A549 (cell line): Measurements from ENCODE around the gene ANO9. TPM values are rescaled to one million over a fixed set of nuclear protein-coding genes. Genes with fewer than 3 reads are reported as not detected.
A peak's percentile ranks its signal among the peaks of the same experiment; 100 is the strongest.

ENCODE experiments used
- ATAC-seq, 2 experiments: fragments of 200-7000 bp in 1 of 2; fragments of >200 bp in 1 of 2; cut with Nextera tagmentation in 1 of 2; cut with Tn5 transposase in 1 of 2; 3 replicates each; pipeline versions ENCODE4 v1.8.0 to v1.9.1; 2018 to 2020; ENCODE audit warnings: mild to moderate bottlenecking in 1 of 2, moderate library complexity in 1 of 2
- CTCF ChIA-PET: fragments of 300-600 bp; sonication (Branson Sonifier 250); formaldehyde crosslinking; extraction: SDS; loops from one replicate; lab custom pipeline; 2021; ENCODE audit warnings: antibody characterized with exemption, inconsistent platforms; lab: Yijun Ruan, JAX
- POLR2A ChIA-PET: fragments of 350-600 bp; formaldehyde crosslinking; extraction: SDS; loops from one replicate; lab custom pipeline; 2021; ENCODE audit warnings: antibody characterized with exemption, inconsistent platforms; lab: Yijun Ruan, JAX
- DNase-seq, 2 experiments: peaks; one replicate each; pipeline versions ENCODE4 v3.0.0 to v3.0.0-alpha.2; 2011 to 2016; ENCODE audit warnings: low read depth in 1 of 2, low spot score in 1 of 2
- FAIRE-seq: peaks from 2 replicates; lab custom pipeline; 2011; peaks lifted over from hg19 to GRCh38; lab: Jason Lieb, UNC
- H3K27ac ChIP-seq, 2 experiments: fragments of >200 bp; sonication (Bioruptor Twin); formaldehyde crosslinking; 3 replicates each; pipeline ENCODE4 v1.5.1; 2016 to 2017
- H3K4me1 ChIP-seq: fragments of >200 bp; sonication (Bioruptor Twin); formaldehyde crosslinking; 3 replicates; pipeline ENCODE4 v1.6.1; 2016
- H3K4me2 ChIP-seq: fragments of >200 bp; sonication (Bioruptor Twin); formaldehyde crosslinking; 3 replicates; pipeline ENCODE4 v1.6.1; 2016
- H3K4me3 ChIP-seq: fragments of >200 bp; sonication (Bioruptor Twin); formaldehyde crosslinking; 3 replicates; pipeline ENCODE4 v1.5.1; 2016
- H3K9me3 ChIP-seq: fragments of >200 bp; sonication (Bioruptor Twin); formaldehyde crosslinking; 3 replicates; pipeline ENCODE4 v1.6.1; 2016
- BHLHE40 ChIP-seq: IDR thresholded peaks from 2 replicates; pipeline ENCODE4 v1.6.1; 2012; ENCODE audit warnings: low read depth, low read length, inconsistent platforms
- CBX8 ChIP-seq: fragments of 200-600 bp; sonication (generic); IDR thresholded peaks from 2 replicates; pipeline ENCODE4 v1.6.1; 2016
- CTCF ChIP-seq: fragments of >200 bp; sonication (Bioruptor Twin); formaldehyde crosslinking; IDR thresholded peaks from 3 replicates; pipeline ENCODE4 v1.5.1; 2016
- EP300 ChIP-seq, 2 experiments: fragments of >200 bp; sonication (Bioruptor Twin); formaldehyde crosslinking; IDR thresholded peaks; 2 replicates in 1 of 2; 3 replicates in 1 of 2; pipeline ENCODE4 v1.6.1; 2016 to 2017
- ESRRA ChIP-seq: fragments of 150-350 bp; IDR thresholded peaks from 2 replicates; pipeline ENCODE4 v1.6.1; 2014; ENCODE audit warnings: mild to moderate bottlenecking, low read length, borderline replicate concordance
- HES2 ChIP-seq: fragments of >200 bp; sonication (Bioruptor Twin); formaldehyde crosslinking; IDR thresholded peaks from 2 replicates; pipeline ENCODE4 v1.6.1; 2016
- HMGXB4 ChIP-seq: fragments of 250-450 bp; sonication (Bioruptor Pico); IDR thresholded peaks from 2 replicates; pipeline ENCODE4 v1.5.0; 2021; ENCODE audit warnings: mild to moderate bottlenecking, moderate library complexity, borderline replicate concordance
- MYC ChIP-seq: IDR thresholded peaks from 2 replicates; pipeline ENCODE4 v1.6.1; 2012; ENCODE audit warnings: mild to moderate bottlenecking, inconsistent platforms, low read length, improper control_type of control experiment, borderline replicate concordance
- POLR2AphosphoS2 ChIP-seq: conservative IDR thresholded peaks from 2 replicates; pipeline ENCODE4 v1.6.1; 2012; ENCODE audit warnings: low read length, improper control_type of control experiment, inconsistent platforms
- RAD21 ChIP-seq, 2 experiments: fragments of >200 bp in 1 of 2; sonication (Bioruptor Twin) in 1 of 2; formaldehyde crosslinking in 1 of 2; IDR thresholded peaks in 1 of 2; conservative IDR thresholded peaks in 1 of 2; 2 replicates in 1 of 2; 3 replicates in 1 of 2; pipeline ENCODE4 v1.6.1; 2012 to 2018; ENCODE audit warnings: inconsistent platforms in 1 of 2
- RARB ChIP-seq: fragments of 250-450 bp; sonication (Bioruptor Pico); IDR thresholded peaks from 2 replicates; pipeline ENCODE4 v1.8.0; 2021; ENCODE audit warnings: mild to moderate bottlenecking, moderate library complexity
- TP53 ChIP-seq: fragments of 250-450 bp; sonication (Bioruptor Pico); IDR thresholded peaks from 2 replicates; pipeline ENCODE4 v1.5.0; 2021; ENCODE audit warnings: mild to moderate bottlenecking, moderate library complexity
- ZC3H11A ChIP-seq: fragments of 450-650 bp; IDR thresholded peaks from 2 replicates; pipeline ENCODE4 v1.6.1; 2014; ENCODE audit warnings: antibody characterized with exemption, mild to moderate bottlenecking
- WGBS: methylation state at CpG from one replicate; pipeline ENCODE4 v1.1.6; 2017; ENCODE audit errors: missing lambda C conversion rate; 5-methylcytosine and 5-hydroxymethylcytosine counted together
- polyA plus RNA-seq, 4 experiments: library from polyadenylated mRNA; depleted of rRNA in 3 of 4; stranded (reverse); fragments of >200 nt; fragmentation: RNase III in 1 of 4; extraction: RNeasy Plus Mini Kit Qiagen cat#74134 plus additional on column Dnase treatment in 1 of 4; gene quantifications; 2 replicates in 3 of 4; 3 replicates in 1 of 4; pipeline ENCODE4 v1.2.3, GENCODE V29; 2011 to 2017

ANO9 gene
- polyA plus RNA-seq, 2 of the 4 experiments (the other 2 are of a cell fraction), result 0.50 to 0.66 TPM

- TF ChIP-seq EP300 (IDR thresholded peaks at IDR 0.05), result no peak
- no peak for TF ChIP-seq BHLHE40
- TF ChIP-seq RARB, result no peak
- no peak for TF ChIP-seq ESRRA
- no peak for TF ChIP-seq HES2
- no peak for TF ChIP-seq MYC
- no peak for TF ChIP-seq ZC3H11A
- TF ChIP-seq RAD21 (conservative IDR thresholded peaks at IDR 0.05 in 1 of 2, IDR thresholded peaks at IDR 0.05 in 1 of 2), result peak; percentile 23 to 25; a peak in 3 of 5 replicates
- TF ChIP-seq HMGXB4, result no peak
These were observed 34.8 kb downstream of the ANO9 start (continued) for GRCh38 chr11:406796-407650.

GRCh38 chr11:405954-406795, 35.6 kb downstream of the ANO9 start:
- ATAC-seq, result peak in 1 of 2 experiments; percentile 16; a peak in 3 of 6 replicates

GRCh38 chr11:405323-405953, 36.4 kb downstream of the ANO9 start:
- no peak overlapping the region for H3K4me3 ChIP-seq
- H3K9me3 ChIP-seq, result no peaks in the 10 kb centered on the region
- H3K4me2 ChIP-seq, result peak overlapping the region; percentile 88
- TF ChIP-seq CTCF (0 out of 3 replicates have a peak, but pooled peaks have one; percentile 8), RAD21 (conservative IDR thresholded peaks at IDR 0.05 in 1 of 2, IDR thresholded peaks at IDR 0.05 in 1 of 2) (peak in 1 of 2 experiments; percentile 27; a peak in 1 of 5 replicates), HES2 (no peak)
- WGBS, result 93% methylated on average over 16 of the region's 17 CpGs
- FAIRE-seq (no peak), DNase-seq (no peak), ATAC-seq (no peak)
- CTCF ChIA-PET, result interaction anchor here (0.6 to 9.0 kb wide), 8 partner anchors 9 to 114 kb away, joined by 3 to 112 read pairs (median 4); partner anchors contain the start of genes PTDSS2 and RNH1
- H3K27ac ChIP-seq, result peak overlapping the region in 1 of 2 experiments; percentile 93; a peak in 3 of 6 replicates
- peaks cover 28% of the 10 kb centered on the region for H3K4me1 ChIP-seq
- POLR2A ChIA-PET, result interaction anchor here (3.3 kb wide), 1 partner anchor 42 kb away, joined by 30 read pairs; no protein-coding TSS in a partner anchor

More at GRCh38 chr11:405954-406795, 35.6 kb downstream of the ANO9 start:
- Histone ChIP-seq H3K4me3 (peak overlapping the region; percentile 56), H3K27ac (peak overlapping the region; percentile 84 to 93), H3K4me1 (peaks cover 29% of the 10 kb centered on the region), H3K4me2 (peak overlapping the region; percentile 88), H3K9me3 (no peaks in the 10 kb centered on the region)
- POLR2A ChIA-PET, result interaction anchor here (0.8 to 3.3 kb wide), 5 partner anchors 13 to 199 kb away, joined by 3 to 30 read pairs (median 11); partner anchors contain the start of genes BET1L, PKP3, PTDSS2 and RIC8A
- FAIRE-seq (no peak), DNase-seq (no peak)
- WGBS, result 71% methylated on average over 24 of the region's 47 CpGs
- TF ChIP-seq TP53 (CRISPR knock-in tag) (0 out of 2 replicates have a peak, but pooled peaks have one; percentile 12), CTCF (0 out of 3 replicates have a peak, but pooled peaks have one; percentile 1), CBX8 (no peak), POLR2AphosphoS2 (no peak)
- TF ChIP-seq, all 56 proteins: peak for 2
- CTCF ChIA-PET, result interaction anchor here (0.8 to 9.0 kb wide), 11 partner anchors 9 to 154 kb away, joined by 3 to 112 read pairs (median 4); partner anchors contain the start of genes PKP3 and PTDSS2
